SHP77 (cell line): ENCODE measurements around the gene PKP3.
"Not testable (repeated sequence)": the region's sequence is repeated elsewhere in the genome, so short reads cannot be mapped to it uniquely, and the experiment has no call there.

ENCODE experiments used
- DNase-seq, 2 experiments: peaks; one replicate each; lab custom pipeline; 2025; lab: John Stamatoyannopoulos, UW

PKP3 gene

DNA sequence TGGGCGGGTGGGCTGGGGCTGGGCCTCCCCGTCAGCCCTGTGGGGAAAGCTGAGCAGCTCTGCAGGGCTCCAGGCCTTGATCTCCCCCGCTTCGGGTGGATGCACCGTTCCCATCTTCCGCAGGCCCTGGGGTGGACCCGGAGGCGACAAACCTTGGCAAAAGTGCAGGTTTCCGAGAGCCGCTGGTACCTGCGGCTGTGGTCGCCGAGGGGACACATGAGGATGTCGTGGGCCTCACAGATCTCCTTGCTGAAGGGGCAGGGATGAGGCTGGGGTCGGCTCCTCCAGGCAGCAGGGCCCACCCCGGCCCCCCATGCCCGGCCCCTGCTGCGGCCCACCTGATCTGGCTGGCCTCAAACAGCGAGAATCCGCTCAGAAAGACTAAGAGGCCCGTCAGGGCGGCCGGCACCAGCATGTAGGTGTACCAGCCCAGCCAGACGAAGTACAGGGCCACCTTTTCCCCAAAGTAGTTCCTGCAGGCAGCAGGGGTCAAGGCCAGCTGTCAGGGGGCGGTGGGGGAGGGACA lies 36.0 kb downstream of the PKP3 start:
- no peak for DNase-seq

GRCh38 chr11:431921-432320 lies 37.9 kb downstream of the PKP3 start:
- no peak for DNase-seq

DNA sequence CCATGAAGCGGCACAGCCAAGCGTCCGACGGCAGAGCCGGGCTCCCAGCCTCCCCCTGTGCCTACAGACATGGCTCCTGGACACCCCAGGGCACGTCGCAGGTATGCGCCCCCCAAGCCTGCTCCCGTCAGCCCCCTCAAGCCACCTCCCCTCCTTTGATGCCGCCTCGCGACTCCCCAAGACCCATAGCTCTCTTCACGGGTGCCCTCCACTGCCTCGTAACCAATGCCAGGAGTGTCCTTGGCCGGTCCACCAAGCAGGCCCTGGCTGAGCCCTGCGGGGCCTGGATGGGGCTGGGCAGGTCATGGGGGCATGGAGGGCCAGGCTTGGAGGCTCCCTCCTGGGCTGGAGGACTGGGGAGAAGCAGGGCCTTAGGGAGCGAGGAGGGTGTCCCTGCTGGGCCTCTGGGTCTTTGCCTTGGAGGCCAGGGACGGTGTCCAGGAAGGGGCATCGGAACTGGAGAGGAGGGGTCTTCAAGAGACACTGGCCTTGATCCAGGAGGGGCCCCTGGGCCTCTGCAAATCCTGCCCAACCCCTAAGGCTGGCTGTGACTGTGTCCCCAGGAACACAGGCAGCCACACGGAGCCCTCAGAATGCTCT lies 38.6 kb downstream of the PKP3 start:
- no peak for DNase-seq

DNA sequence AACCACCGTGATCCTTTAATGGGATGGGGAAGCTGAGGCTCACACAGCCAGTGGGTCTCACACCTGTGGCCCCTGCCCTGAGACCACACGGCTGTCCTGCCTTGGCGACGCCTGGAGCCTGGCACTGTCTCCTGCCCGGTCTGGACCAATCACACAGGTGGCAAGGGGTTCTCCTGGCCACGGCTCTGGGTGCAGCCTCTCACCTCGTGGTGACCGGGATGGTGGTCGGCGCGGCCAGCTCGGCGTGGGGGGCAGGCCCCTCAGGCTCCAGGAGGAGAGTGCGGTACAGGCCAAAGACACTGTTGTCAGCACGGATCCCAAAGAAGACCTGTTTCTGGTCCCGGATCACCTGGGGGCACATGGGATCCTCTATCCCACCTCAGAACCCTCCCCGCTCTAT lies 39.1 kb downstream of the PKP3 start:
- no peak for DNase-seq

DNA sequence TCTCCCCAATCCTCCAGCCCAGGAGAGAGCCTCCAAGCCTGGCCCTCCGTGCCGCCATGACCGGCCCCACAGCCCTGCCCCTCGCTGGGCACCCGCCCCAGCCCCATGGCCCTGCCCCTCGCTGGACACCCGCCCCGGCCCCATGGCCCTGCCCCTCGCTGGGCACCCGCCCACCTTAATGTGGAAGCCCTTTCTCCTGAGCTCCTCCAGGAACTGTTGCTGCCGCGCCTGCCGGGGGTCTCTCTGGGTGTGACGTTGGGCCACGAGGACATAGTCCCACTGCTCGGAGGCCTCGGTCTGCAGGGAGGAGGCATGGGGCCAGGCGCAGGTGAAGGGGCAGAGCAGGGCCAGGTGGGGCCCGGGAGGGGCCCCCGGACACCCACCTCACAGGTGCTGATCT lies 39.6 kb downstream of the PKP3 start:
- no peak for DNase-seq

DNA sequence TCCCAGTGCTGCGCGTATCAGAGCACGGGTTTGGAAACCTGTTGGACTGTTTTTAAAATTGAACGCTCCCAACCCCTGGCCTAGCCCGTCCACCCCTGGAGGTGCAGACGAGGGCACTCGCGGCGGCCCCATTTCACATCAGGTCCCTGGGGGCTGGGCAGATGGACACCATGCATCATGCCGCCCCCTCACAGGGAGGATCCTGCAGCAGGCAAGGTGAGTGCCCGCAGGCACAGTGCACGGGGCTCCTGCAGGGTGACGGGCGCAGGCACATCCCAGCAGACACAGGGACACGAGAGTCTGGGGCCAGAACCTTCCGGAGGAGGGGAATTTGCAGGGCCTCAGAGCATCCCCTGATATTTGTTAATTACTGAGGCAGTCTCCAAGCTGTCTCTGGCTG lies 40.5 kb downstream of the PKP3 start:
- DNase-seq = no peak

GRCh38 chr11:434999-435740 lies 41.2 kb downstream of the PKP3 start:
- not testable (repeated sequence) for DNase-seq

GRCh38 chr11:437228-437870 lies 43.3 kb downstream of the PKP3 start:
- DNase-seq = no peak

DNA sequence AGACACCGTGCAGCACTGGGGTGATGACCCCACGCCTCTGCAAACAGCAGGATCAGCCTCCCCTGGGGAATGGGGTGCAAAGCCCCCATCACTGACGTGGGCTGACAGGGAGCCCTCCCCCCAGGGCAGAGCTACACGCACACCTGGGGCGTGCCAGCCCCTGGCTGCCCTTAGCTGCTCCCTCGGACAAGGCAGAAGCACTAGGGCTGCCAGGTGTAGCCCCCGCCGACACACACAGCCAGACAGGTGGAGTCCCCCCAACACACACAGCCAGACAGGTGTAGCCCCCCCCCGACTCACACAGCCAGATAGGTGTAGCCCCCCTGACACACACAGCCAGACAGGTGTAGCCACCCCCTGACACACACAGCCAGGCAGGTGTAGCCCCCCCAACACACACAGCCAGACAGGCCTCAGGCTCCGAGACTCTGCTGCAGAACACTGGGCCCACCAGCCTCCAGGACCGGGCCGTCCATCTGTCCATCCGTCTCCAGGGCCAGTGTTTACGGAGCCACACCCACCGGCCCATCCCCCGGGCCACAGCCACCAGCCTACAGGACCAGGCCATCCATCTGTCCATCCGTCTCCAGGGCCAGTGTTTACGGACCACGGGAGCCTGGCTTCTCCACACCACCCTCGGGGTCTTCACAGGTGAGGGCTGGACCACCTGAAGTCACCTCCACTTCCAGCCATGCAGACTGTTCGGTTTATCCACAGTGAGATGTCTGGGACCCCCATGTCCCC lies 44.3 kb downstream of the PKP3 start:
- DNase-seq = no peak

GRCh38 chr11:439315-440064 lies 45.5 kb downstream of the PKP3 start:
- DNase-seq = no peak

GRCh38 chr11:440065-441042 lies 46.3 kb downstream of the PKP3 start:
- DNase-seq = no peak

DNA sequence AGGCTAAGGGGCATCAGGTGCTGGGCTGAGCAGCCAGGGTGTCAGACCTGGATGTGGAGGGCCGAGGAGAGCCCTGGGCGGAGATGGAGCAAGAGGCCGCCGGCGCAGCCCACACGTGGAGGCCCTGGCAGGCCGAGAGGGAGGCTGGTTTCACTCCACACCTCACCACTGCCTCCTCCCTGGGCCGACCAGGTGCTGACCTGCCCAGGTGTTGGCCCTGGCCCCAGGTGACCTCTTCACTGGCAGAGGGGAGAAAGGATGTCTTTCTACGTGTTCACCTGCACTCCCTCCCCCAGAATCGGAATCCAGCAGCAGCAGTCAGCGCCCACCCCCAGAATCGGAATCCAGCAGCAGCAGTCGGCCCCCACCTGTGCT lies 47.0 kb downstream of the PKP3 start:
- no peak for DNase-seq

DNA sequence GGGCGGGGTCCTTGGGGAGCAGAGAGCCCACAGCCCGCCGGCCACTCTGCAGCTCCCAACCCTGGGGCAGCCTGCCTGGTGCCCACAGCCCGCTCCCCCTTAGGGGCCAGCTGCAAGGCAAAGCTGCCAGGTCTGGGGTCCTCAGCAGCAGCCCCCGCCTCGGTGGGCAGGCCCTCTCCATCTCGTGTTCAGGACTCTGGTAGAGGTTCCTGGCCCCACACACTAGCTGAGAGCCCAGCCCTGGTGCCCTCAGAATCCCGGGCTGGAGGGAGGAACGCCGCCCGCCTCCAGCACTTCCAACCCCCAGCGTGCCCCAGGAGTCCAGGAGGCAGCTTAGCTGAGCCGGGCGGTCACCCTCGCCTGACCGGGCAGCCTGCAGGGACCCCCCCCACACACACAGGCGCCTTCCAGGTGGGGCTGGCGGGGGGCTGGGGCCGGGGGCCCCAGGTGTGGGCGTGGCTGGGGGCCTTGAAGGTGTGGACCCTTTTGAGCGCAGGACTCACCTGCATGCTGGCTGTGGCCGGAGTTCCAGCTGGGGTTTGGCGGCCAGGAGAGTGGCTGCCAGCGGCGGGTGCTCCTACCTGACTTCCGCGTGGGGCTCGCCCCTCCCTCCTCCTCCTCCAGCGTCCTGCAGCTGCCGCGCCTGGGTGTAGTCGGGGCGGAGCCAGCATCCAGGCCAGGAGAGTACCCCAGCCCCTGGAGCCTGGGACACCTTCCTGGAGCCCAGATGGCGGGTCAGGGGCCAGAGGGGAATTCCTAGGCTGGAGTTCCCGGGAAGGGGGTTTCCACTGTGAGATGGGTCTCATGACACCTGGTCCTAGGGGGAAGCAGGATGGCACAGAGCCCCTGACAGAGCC lies 47.6 kb downstream of the PKP3 start, which contains the start of gene ANO9:
TSS of gene ANO9 (minus strand) at position 594 of the 857 bp plus-strand sequence. CDS start at position 509, 85 bp downstream.
- peak in 1 of 2 experiments; percentile 28 for DNase-seq

DNA sequence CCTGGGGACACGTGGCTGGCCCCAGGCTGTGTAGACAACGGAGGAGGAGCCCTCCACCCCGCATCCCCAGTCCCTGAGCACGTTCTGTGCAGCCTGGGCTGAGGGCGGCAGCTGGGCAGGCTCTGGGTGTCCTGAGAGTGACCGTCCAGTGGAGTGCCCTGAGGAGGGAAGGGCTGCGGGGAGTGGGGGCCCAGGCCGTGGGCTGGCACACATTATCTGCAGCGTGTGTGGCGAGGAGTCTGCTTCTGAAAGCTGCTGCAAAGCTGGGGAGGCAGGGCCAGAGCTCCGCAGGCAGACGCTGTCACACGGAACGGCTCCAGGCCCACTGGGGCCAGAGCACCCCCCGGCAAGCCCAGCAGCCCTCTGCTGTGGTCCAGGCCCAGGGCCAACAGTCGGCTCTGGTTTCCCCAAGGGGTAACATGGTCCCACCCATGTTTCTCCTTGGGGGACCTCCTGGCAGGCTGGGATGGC lies 48.6 kb downstream of the PKP3 start:
- DNase-seq = no peak

DNA sequence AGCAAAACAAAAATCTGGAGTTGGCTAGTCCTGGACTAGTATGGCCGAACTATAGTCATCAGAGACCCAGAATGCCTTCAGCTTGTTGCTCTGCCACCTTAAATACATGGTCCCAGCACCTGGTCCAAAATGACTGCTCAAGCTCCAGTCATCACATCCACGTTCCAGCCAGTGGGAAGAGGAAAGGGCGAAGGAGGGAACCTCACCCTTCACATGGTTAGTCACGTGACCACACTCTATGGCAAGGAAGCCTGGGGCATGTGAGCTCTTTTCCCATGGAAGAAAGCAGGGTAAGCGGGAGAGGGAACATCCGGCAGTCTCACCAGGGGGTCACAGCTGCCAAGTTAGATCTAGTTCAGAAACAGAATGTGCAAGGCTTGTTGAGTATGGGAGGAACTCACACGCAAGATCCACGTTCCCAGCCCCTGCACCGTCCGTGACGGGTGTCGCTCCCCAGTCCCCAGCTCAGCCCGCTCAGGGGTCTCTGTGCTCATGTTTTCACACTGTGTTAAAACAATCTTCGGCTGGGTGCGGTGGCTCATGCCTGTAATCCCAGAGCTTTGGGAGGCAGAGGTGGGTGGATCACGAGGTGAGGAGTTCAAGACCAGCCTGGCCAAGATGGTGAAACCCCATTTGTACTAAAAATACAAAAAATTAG lies 49.7 kb downstream of the PKP3 start:
- no peak for DNase-seq

DNA sequence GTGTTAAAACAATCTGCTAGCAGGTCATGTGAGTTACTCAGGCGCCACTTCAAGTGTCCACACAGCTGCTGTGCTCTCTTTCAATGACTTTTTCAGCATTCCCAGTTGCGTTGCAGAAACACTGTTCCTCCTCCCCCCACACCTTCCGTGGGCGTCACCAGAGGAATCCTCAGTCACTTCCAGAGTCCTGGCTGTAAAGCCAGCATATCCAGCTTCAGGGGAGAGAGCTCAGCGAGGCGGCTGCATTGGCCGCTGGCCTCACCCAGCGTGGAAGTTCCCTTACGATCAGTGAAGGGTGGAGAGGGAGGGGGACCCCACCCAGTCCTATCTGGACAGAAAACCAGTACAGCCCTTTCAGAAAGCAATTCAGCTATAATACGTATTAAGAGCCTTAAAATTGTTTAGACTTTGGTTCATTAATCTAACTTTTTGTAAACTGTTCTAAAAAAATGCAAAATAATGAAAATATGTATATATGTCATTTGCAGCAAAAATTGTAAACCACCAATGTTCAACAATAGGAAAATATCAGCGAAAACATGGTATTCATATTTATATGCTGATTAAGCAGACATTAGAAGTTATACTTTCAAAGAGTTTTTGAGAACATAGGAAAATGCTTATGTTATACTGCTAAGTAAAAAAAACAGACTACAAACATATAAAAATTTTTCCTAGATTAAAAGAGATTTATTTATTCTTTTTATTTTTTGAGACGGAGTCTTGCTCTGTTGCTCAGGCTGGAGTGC lies 50.6 kb downstream of the PKP3 start:
- no peak for DNase-seq

DNA sequence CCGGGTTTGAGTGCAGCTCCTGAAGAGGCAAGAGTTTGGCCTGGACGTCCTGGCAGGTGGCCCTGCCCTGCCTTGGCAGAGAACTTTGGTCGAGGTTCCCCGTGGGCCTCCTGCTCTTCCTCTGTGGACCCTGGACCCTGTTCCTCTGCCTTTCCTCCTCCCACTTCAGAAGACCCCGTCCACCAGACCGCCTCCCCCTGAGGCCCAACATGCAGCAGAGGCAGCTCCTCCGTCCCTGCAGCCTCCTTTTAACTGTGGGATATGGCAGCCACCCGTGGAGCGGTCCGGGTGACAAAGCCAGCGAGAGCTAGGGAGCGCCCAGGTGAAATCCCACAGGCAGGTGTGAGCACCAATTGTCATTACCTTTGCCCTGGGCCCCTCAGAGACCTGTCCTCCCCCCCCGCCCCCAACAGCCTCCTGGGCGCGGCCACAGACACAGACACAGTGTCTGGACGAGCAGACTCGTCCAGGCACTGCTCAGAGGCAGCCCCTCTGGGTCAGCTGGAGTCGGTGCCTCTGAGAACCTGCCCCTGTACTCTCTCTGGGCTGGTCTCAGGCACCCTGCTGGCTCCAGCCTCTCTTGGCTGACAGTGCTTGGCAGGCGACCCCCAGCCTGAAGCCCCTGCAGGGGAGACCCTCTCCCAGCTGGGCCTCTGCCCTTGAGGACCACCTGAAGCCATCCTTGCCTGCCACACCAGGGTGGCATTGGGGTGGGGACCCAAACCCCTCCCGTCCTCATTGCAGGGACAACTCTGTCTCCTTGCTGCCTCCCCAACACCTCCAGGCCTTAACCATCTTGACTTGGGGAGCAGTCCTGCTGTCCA lies 52.0 kb downstream of the PKP3 start:
- DNase-seq = no peak
